Epithelial cell of esophagus (primary cell): Measurements from ENCODE around the gene INPP5E.

Source experiments
- DNase-seq: peaks from one replicate; pipeline ENCODE4 v3.0.0; 2010; ENCODE audit warnings: low read depth
- H3K4me3 ChIP-seq: 2 replicates; pipeline ENCODE4 v1.5.1; 2011; ENCODE audit warnings: mild to moderate bottlenecking, low read length, control low read depth
- CTCF ChIP-seq: IDR thresholded peaks from 2 replicates; pipeline ENCODE4 v1.5.1; 2011; ENCODE audit warnings: low read depth, mild to moderate bottlenecking, low read length, control low read depth, inconsistent platforms; ENCODE audit not compliant: insufficient read depth; ENCODE audit errors: missing control alignments

Gene INPP5E

GRCh38 chr9:136439481-136440408 lies at the start of gene INPP5E:
INPP5E (minus strand) TSS chr9:136439845; CDS start chr9:136439419, 426 bp downstream.
- DNase-seq: peak; percentile 72
- peak; percentile 36 for TF ChIP-seq CTCF
- H3K4me3 ChIP-seq: peak within 1 kb of the TSS; percentile 65

- peak; percentile 95 for TF ChIP-seq CTCF
- DNase-seq: peak; percentile 71
- H3K4me3 ChIP-seq: no peak overlapping the region
Measured at GRCh38 chr9:136488247-136489214, 48.9 kb upstream of the INPP5E start.

- TF ChIP-seq CTCF: no peak
- no peak for DNase-seq
- H3K4me3 ChIP-seq: no peak overlapping the region
Measured at GRCh38 chr9:136487672-136488071, 48.0 kb upstream of the INPP5E start.

GRCh38 chr9:136486823-136487620 lies 47.4 kb upstream of the INPP5E start:
- no peak overlapping the region for H3K4me3 ChIP-seq
- no peak for DNase-seq
- TF ChIP-seq CTCF: no peak

GRCh38 chr9:136486131-136486530 lies 46.5 kb upstream of the INPP5E start:
- DNase-seq: no peak
- TF ChIP-seq CTCF: no peak

More at GRCh38 chr9:136486131-136486530, 46.5 kb upstream of the INPP5E start:
- no peak overlapping the region for H3K4me3 ChIP-seq
